Measurements from ENCODE around the gene MIR17HG.
"Not testable (repeated sequence)": the region's sequence is repeated elsewhere in the genome, so short reads cannot be mapped to it uniquely, and the experiment has no call there.

DNA sequence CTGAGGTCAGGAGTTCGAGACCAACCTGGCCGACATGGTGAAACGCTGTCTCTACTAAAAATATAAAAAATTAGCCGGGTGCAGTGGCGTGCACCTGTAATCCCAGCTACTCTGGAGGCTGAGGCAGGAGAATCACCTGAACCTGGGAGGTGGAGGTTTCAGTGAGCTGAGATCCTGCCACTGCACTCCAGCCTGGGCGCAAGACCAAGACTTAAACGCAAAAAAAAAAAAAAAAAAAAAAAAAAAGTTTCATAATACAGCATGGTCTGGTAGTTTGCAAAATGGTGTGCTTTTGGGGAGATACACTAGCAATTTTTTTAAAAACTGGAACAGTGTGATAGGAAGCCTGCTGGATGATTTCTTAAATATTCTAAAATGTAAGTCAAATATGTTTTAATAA lies 5.4 kb downstream of the MIR17HG start:
- TF ChIP-seq ZNF274 (IDR thresholded peaks at IDR 0.05; ENCODE audit: low read depth, low read length); SUZ12 (IDR thresholded peaks at IDR 0.05; ENCODE audit: extremely low read depth, insufficient read depth, insufficient read length): not testable (repeated sequence)
